Measurements from ENCODE around the gene BCAP31. TPM values are rescaled to one million over a fixed set of nuclear protein-coding genes. Genes with fewer than 3 reads are reported as not detected.

The BCAP31 gene
- total RNA-seq, 1 experiment from 2014 or later, result 150 TPM

GRCh38 chrX:153771415-153772315, 47.5 kb upstream of the BCAP31 start:
- Mint-ChIP-seq H3K4me3 (no peak overlapping the region), H3K36me3 (no peaks in the 10 kb centered on the region), H3K9me3 (no peaks in the 10 kb centered on the region), H3K27ac (no peak overlapping the region), H3K4me1 (no peaks in the 10 kb centered on the region), H3K27me3 (ENCODE audit: low read depth) (no peaks in the 10 kb centered on the region)
- no peak for ATAC-seq
- DNase-seq (ENCODE audit: low spot score), result no peak
- ChIA-PET POLR2A (no interaction called here), CTCF (interaction anchor here (1.0 kb wide), 1 partner anchor 23 kb away, joined by 3 read pairs; the partner anchor contains the start of genes IDH3G and SSR4)
- TF ChIP-seq ATF2 (CRISPR knock-in tag; IDR thresholded peaks at IDR 0.05; ENCODE audit: borderline replicate concordance, low read depth) (no peak), ZNF263 (CRISPR knock-in tag; IDR thresholded peaks at IDR 0.05; ENCODE audit: low read depth) (no peak), PREB (CRISPR knock-in tag; IDR thresholded peaks at IDR 0.05; ENCODE audit: borderline replicate concordance) (no peak), ZNF317 (CRISPR knock-in tag; IDR thresholded peaks at IDR 0.05; ENCODE audit: borderline replicate concordance, low read depth) (no peak), FOXK1 (CRISPR knock-in tag; IDR thresholded peaks at IDR 0.05) (no peak), IRF2 (CRISPR knock-in tag; IDR thresholded peaks at IDR 0.05; ENCODE audit: borderline replicate concordance, low read depth) (no peak), ZMAT4 (CRISPR knock-in tag; IDR thresholded peaks at IDR 0.05) (no peak)

- POLR2A ChIA-PET, result no interaction called here
- H3K4me1 Mint-ChIP-seq, result peaks cover 3% of the 10 kb centered on the region; the same call in 1 of the 2 replicates
- CTCF ChIA-PET, result no interaction called here
- H3K9me3 Mint-ChIP-seq, result no peaks in the 10 kb centered on the region
- DNase-seq (ENCODE audit: low spot score) (no peak), ATAC-seq (no peak)
- no peaks in the 10 kb centered on the region for H3K36me3 Mint-ChIP-seq
- H3K27ac Mint-ChIP-seq, result no peak overlapping the region
- TF ChIP-seq CREB1 (CRISPR knock-in tag; IDR thresholded peaks at IDR 0.05) (no peak), ZNF317 (CRISPR knock-in tag; IDR thresholded peaks at IDR 0.05; ENCODE audit: borderline replicate concordance, low read depth) (no peak), ZNF671 (CRISPR knock-in tag; IDR thresholded peaks at IDR 0.05) (no peak), ZNF138 (CRISPR knock-in tag; conservative IDR thresholded peaks at IDR 0.05) (no peak), GABPB1 (CRISPR knock-in tag; IDR thresholded peaks at IDR 0.05) (no peak)
- H3K4me3 Mint-ChIP-seq, result no peak overlapping the region
- no peaks in the 10 kb centered on the region for H3K27me3 Mint-ChIP-seq (ENCODE audit: low read depth)
Measured at GRCh38 chrX:153770601-153771414, 46.6 kb upstream of the BCAP31 start.

- ChIA-PET CTCF (no interaction called here), POLR2A (no interaction called here)
- Mint-ChIP-seq H3K9me3 (no peaks in the 10 kb centered on the region), H3K4me3 (no peak overlapping the region), H3K27ac (no peak overlapping the region), H3K36me3 (no peaks in the 10 kb centered on the region), H3K4me1 (peaks cover 3% of the 10 kb centered on the region; the same call in 1 of the 2 replicates), H3K27me3 (ENCODE audit: low read depth) (no peaks in the 10 kb centered on the region)
- ATAC-seq (no peak), DNase-seq (ENCODE audit: low spot score) (no peak)
- TF ChIP-seq GTF2I (CRISPR knock-in tag; conservative IDR thresholded peaks at IDR 0.05) (no peak), SMAD4 (CRISPR knock-in tag; IDR thresholded peaks at IDR 0.05) (no peak), E2F4 (CRISPR knock-in tag; IDR thresholded peaks at IDR 0.05; ENCODE audit: borderline replicate concordance, low read depth) (no peak), HMGA2 (CRISPR knock-in tag; IDR thresholded peaks at IDR 0.05) (no peak), GRHL2 (CRISPR knock-in tag; IDR thresholded peaks at IDR 0.05; ENCODE audit: insufficient replicate concordance, severe bottlenecking) (no peak), E2F5 (CRISPR knock-in tag; IDR thresholded peaks at IDR 0.05) (no peak), ERG (CRISPR knock-in tag; IDR thresholded peaks at IDR 0.05) (no peak), USF2 (CRISPR knock-in tag; IDR thresholded peaks at IDR 0.05) (no peak)
Measured at GRCh38 chrX:153769865-153770600, 45.8 kb upstream of the BCAP31 start.

All from WTC11 (cell line).